Nephron progenitor cell (in vitro differentiated cells): Measurements from ENCODE around the gene BRPF3.

Source experiments
- DNase-seq: peaks from one replicate; pipeline ENCODE4 v3.0.0; 2021
- H3K27ac Mint-ChIP-seq: 2 replicates; pipeline ENCODE4 v1.8.0; 2021; ENCODE audit warnings: mild to moderate bottlenecking, moderate library complexity, mixed read lengths
- H3K27me3 Mint-ChIP-seq: 2 replicates; pipeline ENCODE4 v1.8.0; 2021; ENCODE audit warnings: mild to moderate bottlenecking, low read depth, mixed read lengths; ENCODE audit not compliant: poor library complexity
- H3K36me3 Mint-ChIP-seq: 2 replicates; pipeline ENCODE4 v1.8.0; 2021; ENCODE audit warnings: low read depth, mixed read lengths
- H3K4me1 Mint-ChIP-seq: 2 replicates; pipeline ENCODE4 v1.8.0; 2021; ENCODE audit warnings: mixed read lengths
- H3K4me3 Mint-ChIP-seq: 2 replicates; pipeline ENCODE4 v1.8.0; 2021; ENCODE audit warnings: mild to moderate bottlenecking, moderate library complexity, mixed read lengths
- H3K9me3 Mint-ChIP-seq: 2 replicates; pipeline ENCODE4 v1.8.0; 2021; ENCODE audit warnings: mild to moderate bottlenecking, moderate library complexity, mixed read lengths
- TF ChIP-seq, protein P1 (sequence below): fragments of 200-600 bp; sonication (generic); IDR thresholded peaks from 2 replicates; pipeline ENCODE4 v1.5.0; 2021; ENCODE audit warnings: antibody characterized with exemption

Gene BRPF3

DNA sequence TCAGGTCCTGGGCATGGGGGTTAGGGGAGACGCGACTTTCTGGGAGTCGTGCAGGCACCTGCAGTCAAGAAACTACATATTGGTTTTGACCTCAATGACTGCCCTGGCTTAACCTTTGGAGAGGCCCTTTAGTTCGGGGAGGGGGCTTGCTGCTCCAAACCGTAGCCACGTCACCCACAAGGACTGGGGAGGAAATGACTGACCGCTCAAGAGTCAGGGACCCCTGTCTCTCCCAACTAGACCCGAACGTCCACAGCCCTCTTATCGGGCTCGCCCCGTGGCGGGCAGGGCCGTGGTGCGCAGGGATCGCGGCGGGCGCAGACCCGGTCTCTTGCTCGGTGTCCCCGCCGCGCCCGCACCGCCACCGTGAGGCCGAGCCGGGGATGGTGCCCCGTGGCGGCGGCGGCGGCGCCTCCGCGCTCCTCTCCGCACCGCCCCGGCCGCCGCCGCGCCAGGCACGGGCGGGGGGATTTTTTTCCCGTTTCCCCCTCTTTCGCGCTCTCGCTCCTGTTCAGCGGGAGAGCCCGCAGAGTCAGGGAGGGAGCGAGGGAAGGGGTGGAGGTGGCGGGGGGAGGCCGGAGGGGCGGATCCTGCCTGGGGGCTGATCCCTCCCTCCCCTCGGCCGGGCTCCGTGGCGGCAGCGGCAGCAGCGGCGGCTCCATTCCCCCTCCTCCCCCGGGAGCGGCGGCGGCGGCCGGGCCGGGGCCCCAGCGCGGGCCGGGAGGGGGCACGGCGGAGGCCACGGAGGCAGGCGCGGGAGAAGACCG is at the start of gene BRPF3:
TSS of gene BRPF3 (plus strand) at position 632 of the 767 bp plus-strand sequence. CDS start 3,579 bp downstream, outside the sequence.
- TF ChIP-seq, protein P1, sequence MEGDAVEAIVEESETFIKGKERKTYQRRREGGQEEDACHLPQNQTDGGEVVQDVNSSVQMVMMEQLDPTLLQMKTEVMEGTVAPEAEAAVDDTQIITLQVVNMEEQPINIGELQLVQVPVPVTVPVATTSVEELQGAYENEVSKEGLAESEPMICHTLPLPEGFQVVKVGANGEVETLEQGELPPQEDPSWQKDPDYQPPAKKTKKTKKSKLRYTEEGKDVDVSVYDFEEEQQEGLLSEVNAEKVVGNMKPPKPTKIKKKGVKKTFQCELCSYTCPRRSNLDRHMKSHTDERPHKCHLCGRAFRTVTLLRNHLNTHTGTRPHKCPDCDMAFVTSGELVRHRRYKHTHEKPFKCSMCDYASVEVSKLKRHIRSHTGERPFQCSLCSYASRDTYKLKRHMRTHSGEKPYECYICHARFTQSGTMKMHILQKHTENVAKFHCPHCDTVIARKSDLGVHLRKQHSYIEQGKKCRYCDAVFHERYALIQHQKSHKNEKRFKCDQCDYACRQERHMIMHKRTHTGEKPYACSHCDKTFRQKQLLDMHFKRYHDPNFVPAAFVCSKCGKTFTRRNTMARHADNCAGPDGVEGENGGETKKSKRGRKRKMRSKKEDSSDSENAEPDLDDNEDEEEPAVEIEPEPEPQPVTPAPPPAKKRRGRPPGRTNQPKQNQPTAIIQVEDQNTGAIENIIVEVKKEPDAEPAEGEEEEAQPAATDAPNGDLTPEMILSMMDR, result no peak
- Mint-ChIP-seq H3K36me3 (peaks cover 38% of the 10 kb centered on the region), H3K4me3 (peak within 1 kb of the TSS; percentile 86), H3K27ac (peak within 1 kb of the TSS; percentile 92), H3K9me3 (peaks cover 4% of the 10 kb centered on the region), H3K4me1 (peaks cover 29% of the 10 kb centered on the region), H3K27me3 (peaks cover 10% of the 10 kb centered on the region)
- DNase-seq, result peak; percentile 84

DNA sequence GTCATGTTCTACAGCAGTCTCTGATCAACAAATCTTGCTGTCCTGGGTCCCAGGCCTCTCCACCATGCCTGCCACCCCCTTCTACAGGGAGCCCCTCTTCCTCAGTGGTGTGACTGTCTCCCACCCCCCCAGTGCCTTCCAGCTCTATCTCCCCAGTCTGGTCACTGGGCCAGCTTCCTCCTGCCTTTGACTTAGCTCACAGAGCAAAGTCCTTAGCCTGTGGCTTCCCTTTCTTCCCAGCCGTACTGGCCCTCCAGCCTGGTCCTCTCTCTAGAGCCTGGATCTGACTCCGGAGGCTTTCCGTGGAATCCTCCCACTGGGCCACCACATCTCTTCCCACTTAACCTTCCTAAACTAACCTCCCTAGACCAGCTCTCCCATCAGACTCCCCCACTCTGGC is 49.2 kb upstream of the BRPF3 start:
- H3K27me3 Mint-ChIP-seq, result peaks cover 11% of the 10 kb centered on the region
- no peaks in the 10 kb centered on the region for H3K4me1 Mint-ChIP-seq
- DNase-seq, result no peak
- H3K36me3 Mint-ChIP-seq, result no peaks in the 10 kb centered on the region
- TF ChIP-seq, protein P1, result no peak
- no peak overlapping the region for H3K4me3 Mint-ChIP-seq
- peaks cover 9% of the 10 kb centered on the region for H3K9me3 Mint-ChIP-seq
- no peak overlapping the region for H3K27ac Mint-ChIP-seq

DNA sequence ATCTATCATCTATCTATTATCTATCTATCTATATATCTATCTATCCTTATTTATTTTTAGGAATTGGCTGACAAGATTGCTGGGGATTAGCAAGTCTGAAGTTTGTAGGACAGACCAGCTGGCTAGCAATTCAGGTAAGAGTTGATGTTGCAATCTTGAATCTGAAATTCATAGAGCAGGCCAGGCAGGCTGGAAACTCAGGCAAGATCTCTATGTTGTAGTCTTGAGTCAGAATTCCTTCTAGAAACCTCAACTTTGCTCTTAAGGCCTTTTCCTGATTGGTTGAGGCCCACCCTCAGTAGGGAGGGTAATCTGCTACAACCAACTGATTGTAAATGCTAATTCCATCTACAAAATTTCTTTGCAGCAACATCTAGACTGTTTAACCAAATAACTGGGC is 47.1 kb upstream of the BRPF3 start:
- H3K27ac Mint-ChIP-seq, result no peak overlapping the region
- H3K4me1 Mint-ChIP-seq, result no peaks in the 10 kb centered on the region
- DNase-seq, result no peak
- H3K4me3 Mint-ChIP-seq, result no peak overlapping the region
- no peaks in the 10 kb centered on the region for H3K36me3 Mint-ChIP-seq
- TF ChIP-seq, protein P1, result no peak
- H3K27me3 Mint-ChIP-seq, result peaks cover 11% of the 10 kb centered on the region
- H3K9me3 Mint-ChIP-seq, result peaks cover 15% of the 10 kb centered on the region

DNA sequence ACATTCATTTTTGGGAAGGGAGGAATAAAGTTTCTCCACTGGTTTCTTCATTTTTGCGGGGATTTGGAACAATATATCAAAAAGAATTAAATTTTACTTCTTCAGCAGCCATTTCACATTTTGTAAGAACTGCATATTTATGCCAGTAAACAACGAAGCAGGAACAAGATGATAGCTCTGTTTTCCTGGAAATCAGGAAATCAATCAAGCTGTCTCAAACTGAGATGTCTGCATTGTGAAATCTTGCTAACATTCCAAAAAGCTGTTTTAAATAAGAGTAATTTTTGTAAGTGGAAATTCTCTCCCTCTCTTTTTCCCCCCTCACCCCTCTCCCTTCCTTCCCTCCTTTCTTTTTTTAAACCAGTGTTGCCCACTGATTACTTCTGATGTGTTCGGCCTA is 46.3 kb upstream of the BRPF3 start:
- Mint-ChIP-seq H3K9me3 (peaks cover 23% of the 10 kb centered on the region), H3K4me1 (no peaks in the 10 kb centered on the region), H3K4me3 (no peak overlapping the region), H3K27ac (no peak overlapping the region), H3K36me3 (no peaks in the 10 kb centered on the region), H3K27me3 (peaks cover 8% of the 10 kb centered on the region)
- TF ChIP-seq, protein P1, result no peak
- no peak for DNase-seq

DNA sequence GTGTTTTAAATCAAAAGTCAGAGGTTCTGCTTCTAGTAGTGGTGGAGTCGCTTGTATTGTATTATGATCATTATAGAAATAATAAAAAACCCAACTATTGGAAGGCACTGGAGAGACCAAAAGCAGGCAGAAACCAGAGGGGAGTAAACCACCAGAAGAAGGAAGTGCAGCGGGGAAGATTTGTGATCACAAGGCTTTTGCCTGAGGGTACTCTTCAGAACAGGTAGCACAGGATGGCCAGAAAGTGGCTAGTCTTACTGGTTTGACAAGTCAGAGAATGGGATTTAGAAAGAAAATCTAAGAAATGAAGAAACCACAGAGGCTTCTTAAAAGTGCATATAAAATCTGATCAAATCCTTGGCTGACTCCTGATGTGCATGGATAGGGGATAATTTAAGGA is 42.3 kb upstream of the BRPF3 start:
- Mint-ChIP-seq H3K9me3 (peaks cover 25% of the 10 kb centered on the region), H3K4me1 (no peaks in the 10 kb centered on the region), H3K27ac (no peak overlapping the region), H3K4me3 (no peak overlapping the region), H3K27me3 (no peaks in the 10 kb centered on the region), H3K36me3 (peaks cover 6% of the 10 kb centered on the region)
- TF ChIP-seq, protein P1, result no peak
- DNase-seq, result no peak

DNA sequence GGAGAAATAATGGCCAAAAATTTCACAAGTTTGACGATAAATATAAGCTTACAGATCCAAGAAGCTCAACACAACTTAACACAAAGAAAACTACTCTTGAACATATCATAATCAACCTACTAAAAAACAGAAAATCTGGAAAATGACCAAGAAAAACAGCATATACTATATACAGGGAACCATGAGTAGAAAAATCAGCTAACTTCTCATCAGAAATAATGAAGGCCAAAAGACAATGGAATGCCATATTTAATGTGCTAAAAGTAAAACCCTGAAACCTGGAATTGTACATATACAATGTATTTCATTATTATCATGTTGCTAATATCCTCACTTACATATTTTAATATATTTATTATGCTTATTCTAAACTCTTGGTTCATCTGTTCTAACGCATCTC is 40.9 kb upstream of the BRPF3 start:
- no peak overlapping the region for H3K4me3 Mint-ChIP-seq
- TF ChIP-seq, protein P1, result no peak
- no peak for DNase-seq
- H3K4me1 Mint-ChIP-seq, result no peaks in the 10 kb centered on the region
- no peak overlapping the region for H3K27ac Mint-ChIP-seq
- peaks cover 32% of the 10 kb centered on the region for H3K9me3 Mint-ChIP-seq
- H3K27me3 Mint-ChIP-seq, result no peaks in the 10 kb centered on the region
- peaks cover 11% of the 10 kb centered on the region for H3K36me3 Mint-ChIP-seq
